Memory B cell (primary cell): ENCODE measurements around the gene TTC1.

Source experiments
- ATAC-seq: fragments of 150-1000 bp; cut with Tn5 transposase; 2 replicates; pipeline ENCODE4 v1.10.0; 2021; ENCODE audit warnings: low read depth, mild to moderate bottlenecking, moderate library complexity
- DNase-seq, 2 donors: peaks; one replicate each; pipeline ENCODE4 v3.0.0; 2022; ENCODE audit warnings: low spot score in 2 of 2
- H3K27ac Mint-ChIP-seq: one replicate; pipeline ENCODE4 v1.8.0; 2022; ENCODE audit warnings: mild to moderate bottlenecking, moderate library complexity, mixed read lengths
- H3K27me3 Mint-ChIP-seq: one replicate; pipeline ENCODE4 v1.8.0; 2022; ENCODE audit warnings: mixed read lengths
- H3K36me3 Mint-ChIP-seq: one replicate; pipeline ENCODE4 v1.8.0; 2022; ENCODE audit warnings: mild to moderate bottlenecking, mixed read lengths
- H3K4me1 Mint-ChIP-seq: one replicate; pipeline ENCODE4 v1.8.0; 2022; ENCODE audit warnings: mixed read lengths
- H3K4me3 Mint-ChIP-seq: one replicate; pipeline ENCODE4 v1.8.0; 2022; ENCODE audit warnings: mild to moderate bottlenecking, moderate library complexity, mixed read lengths
- H3K9me3 Mint-ChIP-seq: one replicate; pipeline ENCODE4 v1.8.0; 2022; ENCODE audit warnings: mixed read lengths

The TTC1 gene

DNA sequence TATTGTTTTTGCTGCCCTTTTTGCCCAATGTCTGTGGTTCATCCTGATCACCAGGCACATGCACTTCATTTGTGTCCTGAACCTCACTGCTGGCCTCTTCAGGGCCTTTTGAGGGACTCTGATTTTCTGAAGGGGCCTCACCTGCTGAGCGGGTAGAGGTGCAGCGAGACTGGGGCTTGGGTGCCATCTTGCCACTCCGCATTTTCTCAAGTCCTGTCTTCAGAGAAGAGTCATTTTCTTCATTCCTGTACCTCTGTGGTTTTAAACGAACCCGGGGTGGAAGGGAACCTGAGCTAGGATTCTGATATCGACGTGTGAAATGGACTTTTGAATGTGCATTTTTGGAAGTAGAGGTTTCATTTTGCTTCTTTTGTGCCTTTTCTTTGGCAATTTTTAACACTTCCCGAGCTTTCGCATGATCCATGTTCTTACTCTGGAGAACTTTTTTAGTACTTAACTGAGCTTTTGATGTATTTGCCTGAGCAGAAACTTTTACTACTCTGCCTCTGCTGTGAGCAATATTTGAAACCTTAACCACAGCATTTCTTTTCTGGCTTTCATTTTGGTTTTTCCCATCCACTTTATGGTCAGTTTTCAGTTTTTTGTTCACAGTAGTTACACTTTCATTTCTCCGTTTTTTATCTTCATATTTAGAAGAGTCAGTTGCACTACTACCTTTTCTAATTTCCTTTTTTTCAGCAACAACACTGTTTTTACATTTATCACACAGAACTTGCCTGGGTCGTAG lies 84.2 kb downstream of the TTC1 start:
- ATAC-seq: no peak
- no peak overlapping the region for H3K27ac Mint-ChIP-seq
- H3K27me3 Mint-ChIP-seq: no peaks in the 10 kb centered on the region
- peaks cover 2% of the 10 kb centered on the region for H3K4me1 Mint-ChIP-seq
- H3K36me3 Mint-ChIP-seq: peaks cover 19% of the 10 kb centered on the region
- no peak for DNase-seq
- no peaks in the 10 kb centered on the region for H3K9me3 Mint-ChIP-seq
- H3K4me3 Mint-ChIP-seq: no peak overlapping the region

DNA sequence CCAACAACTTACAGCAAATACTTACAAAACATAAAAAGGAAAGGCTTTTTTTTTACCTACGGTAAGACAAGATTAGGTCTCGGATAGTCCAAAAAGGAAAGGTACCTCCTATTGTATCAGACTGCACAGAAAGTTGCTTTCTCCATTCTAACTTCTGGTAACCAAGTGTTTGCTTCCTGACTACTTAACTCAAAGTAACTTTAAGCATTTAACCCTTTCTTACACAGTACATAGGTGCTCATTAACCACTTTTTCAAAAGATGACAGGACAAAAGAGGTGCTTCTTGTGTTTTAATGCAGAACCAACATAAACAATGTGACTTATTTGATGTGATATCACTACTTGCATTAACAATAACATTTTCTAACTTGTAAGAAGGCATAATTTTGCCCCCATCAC lies 87.2 kb downstream of the TTC1 start:
- peaks cover 4% of the 10 kb centered on the region for H3K4me1 Mint-ChIP-seq

GRCh38 chr5:160097991-160098390 lies 89.1 kb downstream of the TTC1 start:
- Mint-ChIP-seq H3K9me3 (no peaks in the 10 kb centered on the region), H3K4me3 (no peak overlapping the region), H3K4me1 (peaks cover 4% of the 10 kb centered on the region), H3K27ac (peak overlapping the region; percentile 63), H3K36me3 (peaks cover 19% of the 10 kb centered on the region), H3K27me3 (no peaks in the 10 kb centered on the region)
- DNase-seq (no peak), ATAC-seq (no peak)

More for the DNA sequence above, 87.2 kb downstream of the TTC1 start:
- ATAC-seq: no peak
- H3K27ac Mint-ChIP-seq: no peak overlapping the region
- DNase-seq: no peak
- H3K4me3 Mint-ChIP-seq: no peak overlapping the region
- H3K9me3 Mint-ChIP-seq: no peaks in the 10 kb centered on the region
- H3K36me3 Mint-ChIP-seq: peaks cover 24% of the 10 kb centered on the region
- no peaks in the 10 kb centered on the region for H3K27me3 Mint-ChIP-seq

GRCh38 chr5:160105686-160106360 lies 96.9 kb downstream of the TTC1 start:
- DNase-seq (no peak), ATAC-seq (peak; percentile 82)
- Mint-ChIP-seq H3K27me3 (no peaks in the 10 kb centered on the region), H3K4me1 (peaks cover 13% of the 10 kb centered on the region), H3K36me3 (peaks cover 10% of the 10 kb centered on the region), H3K9me3 (no peaks in the 10 kb centered on the region), H3K27ac (peak overlapping the region; percentile 72), H3K4me3 (no peak overlapping the region)

- Mint-ChIP-seq H3K36me3 (peaks cover 9% of the 10 kb centered on the region), H3K9me3 (no peaks in the 10 kb centered on the region), H3K4me3 (no peak overlapping the region), H3K27ac (no peak overlapping the region), H3K4me1 (peaks cover 13% of the 10 kb centered on the region), H3K27me3 (no peaks in the 10 kb centered on the region)
- DNase-seq (no peak), ATAC-seq (no peak)
Measured at GRCh38 chr5:160108124-160108523, 99.2 kb downstream of the TTC1 start.
